ENCODE data around the gene TMEM59L.

GRCh38 chr19:18595475-18595874 is 17.2 kb upstream of the TMEM59L start:
- TF ChIP-seq RAD21 (IDR thresholded peaks at IDR 0.05; ENCODE audit: low read length) (no peak), POLR2AphosphoS5 (IDR thresholded peaks at IDR 0.05; ENCODE audit: low read depth, low read length) (no peak), MXI1 (IDR thresholded peaks at IDR 0.05; ENCODE audit: low read depth, low read length) (no peak)
- TF ChIP-seq, protein P1, sequence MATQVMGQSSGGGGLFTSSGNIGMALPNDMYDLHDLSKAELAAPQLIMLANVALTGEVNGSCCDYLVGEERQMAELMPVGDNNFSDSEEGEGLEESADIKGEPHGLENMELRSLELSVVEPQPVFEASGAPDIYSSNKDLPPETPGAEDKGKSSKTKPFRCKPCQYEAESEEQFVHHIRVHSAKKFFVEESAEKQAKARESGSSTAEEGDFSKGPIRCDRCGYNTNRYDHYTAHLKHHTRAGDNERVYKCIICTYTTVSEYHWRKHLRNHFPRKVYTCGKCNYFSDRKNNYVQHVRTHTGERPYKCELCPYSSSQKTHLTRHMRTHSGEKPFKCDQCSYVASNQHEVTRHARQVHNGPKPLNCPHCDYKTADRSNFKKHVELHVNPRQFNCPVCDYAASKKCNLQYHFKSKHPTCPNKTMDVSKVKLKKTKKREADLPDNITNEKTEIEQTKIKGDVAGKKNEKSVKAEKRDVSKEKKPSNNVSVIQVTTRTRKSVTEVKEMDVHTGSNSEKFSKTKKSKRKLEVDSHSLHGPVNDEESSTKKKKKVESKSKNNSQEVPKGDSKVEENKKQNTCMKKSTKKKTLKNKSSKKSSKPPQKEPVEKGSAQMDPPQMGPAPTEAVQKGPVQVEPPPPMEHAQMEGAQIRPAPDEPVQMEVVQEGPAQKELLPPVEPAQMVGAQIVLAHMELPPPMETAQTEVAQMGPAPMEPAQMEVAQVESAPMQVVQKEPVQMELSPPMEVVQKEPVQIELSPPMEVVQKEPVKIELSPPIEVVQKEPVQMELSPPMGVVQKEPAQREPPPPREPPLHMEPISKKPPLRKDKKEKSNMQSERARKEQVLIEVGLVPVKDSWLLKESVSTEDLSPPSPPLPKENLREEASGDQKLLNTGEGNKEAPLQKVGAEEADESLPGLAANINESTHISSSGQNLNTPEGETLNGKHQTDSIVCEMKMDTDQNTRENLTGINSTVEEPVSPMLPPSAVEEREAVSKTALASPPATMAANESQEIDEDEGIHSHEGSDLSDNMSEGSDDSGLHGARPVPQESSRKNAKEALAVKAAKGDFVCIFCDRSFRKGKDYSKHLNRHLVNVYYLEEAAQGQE (IDR thresholded peaks at IDR 0.05; ENCODE audit: low read depth, low read length): no peak
- TF ChIP-seq, protein P2, sequence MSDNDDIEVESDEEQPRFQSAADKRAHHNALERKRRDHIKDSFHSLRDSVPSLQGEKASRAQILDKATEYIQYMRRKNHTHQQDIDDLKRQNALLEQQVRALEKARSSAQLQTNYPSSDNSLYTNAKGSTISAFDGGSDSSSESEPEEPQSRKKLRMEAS (IDR thresholded peaks at IDR 0.05; ENCODE audit: low read depth): no peak
- TF ChIP-seq, protein P3, sequence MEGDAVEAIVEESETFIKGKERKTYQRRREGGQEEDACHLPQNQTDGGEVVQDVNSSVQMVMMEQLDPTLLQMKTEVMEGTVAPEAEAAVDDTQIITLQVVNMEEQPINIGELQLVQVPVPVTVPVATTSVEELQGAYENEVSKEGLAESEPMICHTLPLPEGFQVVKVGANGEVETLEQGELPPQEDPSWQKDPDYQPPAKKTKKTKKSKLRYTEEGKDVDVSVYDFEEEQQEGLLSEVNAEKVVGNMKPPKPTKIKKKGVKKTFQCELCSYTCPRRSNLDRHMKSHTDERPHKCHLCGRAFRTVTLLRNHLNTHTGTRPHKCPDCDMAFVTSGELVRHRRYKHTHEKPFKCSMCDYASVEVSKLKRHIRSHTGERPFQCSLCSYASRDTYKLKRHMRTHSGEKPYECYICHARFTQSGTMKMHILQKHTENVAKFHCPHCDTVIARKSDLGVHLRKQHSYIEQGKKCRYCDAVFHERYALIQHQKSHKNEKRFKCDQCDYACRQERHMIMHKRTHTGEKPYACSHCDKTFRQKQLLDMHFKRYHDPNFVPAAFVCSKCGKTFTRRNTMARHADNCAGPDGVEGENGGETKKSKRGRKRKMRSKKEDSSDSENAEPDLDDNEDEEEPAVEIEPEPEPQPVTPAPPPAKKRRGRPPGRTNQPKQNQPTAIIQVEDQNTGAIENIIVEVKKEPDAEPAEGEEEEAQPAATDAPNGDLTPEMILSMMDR (IDR thresholded peaks at IDR 0.05): no peak

All from SK-N-SH (cell line).